H1 (cell line): ENCODE measurements around the gene C12orf76. TPM values are rescaled to one million over a fixed set of nuclear protein-coding genes. Genes with fewer than 3 reads are reported as not detected.

Experiments
- JUN ChIP-seq: IDR thresholded peaks from 2 replicates; pipeline ENCODE4 v1.6.1; 2011; ENCODE audit warnings: low read depth, mild to moderate bottlenecking, improper control_type of control experiment, low read length
- PHF8 ChIP-seq: fragments of 200-600 bp; sonication (generic); conservative IDR thresholded peaks from 2 replicates; pipeline ENCODE4 v1.7.1; 2012; ENCODE audit warnings: low read depth, mild to moderate bottlenecking, inconsistent platforms, low read length, moderate library complexity
- polyA plus RNA-seq, 7 experiments: library from polyadenylated mRNA; depleted of rRNA in 3 of 7; stranded (reverse) in 5 of 7; unstranded in 2 of 7; fragments of >200 nt in 5 of 7; fragments of 200-250 nt in 2 of 7; gene quantifications; 1 replicate in 5 of 7; 2 replicates in 1 of 7; 4 replicates in 1 of 7; pipeline versions ENCODE4 v1.2.1 to v1.2.3, GENCODE V29; 2011 to 2013; ENCODE audit warnings: missing spikeins in 2 of 7, mixed read lengths in 2 of 7
- total RNA-seq: library from RNA; stranded (reverse); fragmentation: NEBNext Ultra II Directional; extraction: Animal tissue kit (Norgen Biotek cat#: 25700); gene quantifications from 2 replicates; pipeline ENCODE4 v1.2.1, GENCODE V29; 2021
- TF ChIP-seq, protein P1 (sequence below): fragments of 300-600 bp; sonication (generic); IDR thresholded peaks from 2 replicates; pipeline ENCODE4 v1.7.1; 2012; ENCODE audit warnings: low read length, moderate library complexity, mild to moderate bottlenecking, inconsistent platforms; ENCODE audit not compliant: insufficient replicate concordance

The C12orf76 gene
- total and polyA plus RNA-seq, 2 of the 8 experiments (the other 6 are each of a cell fraction or from before 2014, with no cell fraction given), result 14.4 to 18.6 TPM

DNA sequence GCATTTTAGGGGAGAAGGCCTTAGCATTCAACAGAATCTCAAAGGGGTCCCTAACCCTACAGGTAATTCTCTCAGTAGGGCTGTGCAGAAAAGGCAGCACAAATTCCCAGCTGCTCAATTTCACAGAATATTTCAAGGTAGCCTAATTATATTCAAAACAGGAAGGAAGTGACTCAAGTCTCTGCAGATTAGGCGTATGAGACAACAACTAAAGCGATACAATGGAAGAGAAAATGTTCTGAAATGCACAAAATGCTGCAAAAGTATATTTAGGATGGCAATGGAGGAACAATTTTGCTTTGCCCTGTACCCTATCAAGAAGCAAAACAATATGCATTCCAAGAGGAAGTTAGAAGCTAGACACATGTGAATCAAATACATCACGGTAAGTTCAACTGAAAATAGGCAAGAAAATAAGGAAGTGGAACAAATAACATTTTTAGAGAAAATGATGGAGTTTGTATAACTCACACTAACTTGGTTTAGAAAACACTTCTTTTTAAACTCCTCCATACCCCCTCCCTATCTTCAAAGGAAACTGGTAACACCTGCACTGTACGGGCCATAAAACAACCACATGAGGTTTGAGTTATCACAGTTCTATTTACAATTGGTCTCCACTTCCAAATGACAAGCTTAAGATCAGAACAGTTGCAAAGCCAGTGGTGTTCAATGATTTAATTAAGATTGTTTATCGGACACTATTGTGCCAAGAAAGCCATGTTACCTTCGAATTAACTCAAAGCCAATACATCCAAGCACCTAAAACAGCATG is 53.7 kb downstream of the C12orf76 start (continued):
- TF ChIP-seq, protein P1, sequence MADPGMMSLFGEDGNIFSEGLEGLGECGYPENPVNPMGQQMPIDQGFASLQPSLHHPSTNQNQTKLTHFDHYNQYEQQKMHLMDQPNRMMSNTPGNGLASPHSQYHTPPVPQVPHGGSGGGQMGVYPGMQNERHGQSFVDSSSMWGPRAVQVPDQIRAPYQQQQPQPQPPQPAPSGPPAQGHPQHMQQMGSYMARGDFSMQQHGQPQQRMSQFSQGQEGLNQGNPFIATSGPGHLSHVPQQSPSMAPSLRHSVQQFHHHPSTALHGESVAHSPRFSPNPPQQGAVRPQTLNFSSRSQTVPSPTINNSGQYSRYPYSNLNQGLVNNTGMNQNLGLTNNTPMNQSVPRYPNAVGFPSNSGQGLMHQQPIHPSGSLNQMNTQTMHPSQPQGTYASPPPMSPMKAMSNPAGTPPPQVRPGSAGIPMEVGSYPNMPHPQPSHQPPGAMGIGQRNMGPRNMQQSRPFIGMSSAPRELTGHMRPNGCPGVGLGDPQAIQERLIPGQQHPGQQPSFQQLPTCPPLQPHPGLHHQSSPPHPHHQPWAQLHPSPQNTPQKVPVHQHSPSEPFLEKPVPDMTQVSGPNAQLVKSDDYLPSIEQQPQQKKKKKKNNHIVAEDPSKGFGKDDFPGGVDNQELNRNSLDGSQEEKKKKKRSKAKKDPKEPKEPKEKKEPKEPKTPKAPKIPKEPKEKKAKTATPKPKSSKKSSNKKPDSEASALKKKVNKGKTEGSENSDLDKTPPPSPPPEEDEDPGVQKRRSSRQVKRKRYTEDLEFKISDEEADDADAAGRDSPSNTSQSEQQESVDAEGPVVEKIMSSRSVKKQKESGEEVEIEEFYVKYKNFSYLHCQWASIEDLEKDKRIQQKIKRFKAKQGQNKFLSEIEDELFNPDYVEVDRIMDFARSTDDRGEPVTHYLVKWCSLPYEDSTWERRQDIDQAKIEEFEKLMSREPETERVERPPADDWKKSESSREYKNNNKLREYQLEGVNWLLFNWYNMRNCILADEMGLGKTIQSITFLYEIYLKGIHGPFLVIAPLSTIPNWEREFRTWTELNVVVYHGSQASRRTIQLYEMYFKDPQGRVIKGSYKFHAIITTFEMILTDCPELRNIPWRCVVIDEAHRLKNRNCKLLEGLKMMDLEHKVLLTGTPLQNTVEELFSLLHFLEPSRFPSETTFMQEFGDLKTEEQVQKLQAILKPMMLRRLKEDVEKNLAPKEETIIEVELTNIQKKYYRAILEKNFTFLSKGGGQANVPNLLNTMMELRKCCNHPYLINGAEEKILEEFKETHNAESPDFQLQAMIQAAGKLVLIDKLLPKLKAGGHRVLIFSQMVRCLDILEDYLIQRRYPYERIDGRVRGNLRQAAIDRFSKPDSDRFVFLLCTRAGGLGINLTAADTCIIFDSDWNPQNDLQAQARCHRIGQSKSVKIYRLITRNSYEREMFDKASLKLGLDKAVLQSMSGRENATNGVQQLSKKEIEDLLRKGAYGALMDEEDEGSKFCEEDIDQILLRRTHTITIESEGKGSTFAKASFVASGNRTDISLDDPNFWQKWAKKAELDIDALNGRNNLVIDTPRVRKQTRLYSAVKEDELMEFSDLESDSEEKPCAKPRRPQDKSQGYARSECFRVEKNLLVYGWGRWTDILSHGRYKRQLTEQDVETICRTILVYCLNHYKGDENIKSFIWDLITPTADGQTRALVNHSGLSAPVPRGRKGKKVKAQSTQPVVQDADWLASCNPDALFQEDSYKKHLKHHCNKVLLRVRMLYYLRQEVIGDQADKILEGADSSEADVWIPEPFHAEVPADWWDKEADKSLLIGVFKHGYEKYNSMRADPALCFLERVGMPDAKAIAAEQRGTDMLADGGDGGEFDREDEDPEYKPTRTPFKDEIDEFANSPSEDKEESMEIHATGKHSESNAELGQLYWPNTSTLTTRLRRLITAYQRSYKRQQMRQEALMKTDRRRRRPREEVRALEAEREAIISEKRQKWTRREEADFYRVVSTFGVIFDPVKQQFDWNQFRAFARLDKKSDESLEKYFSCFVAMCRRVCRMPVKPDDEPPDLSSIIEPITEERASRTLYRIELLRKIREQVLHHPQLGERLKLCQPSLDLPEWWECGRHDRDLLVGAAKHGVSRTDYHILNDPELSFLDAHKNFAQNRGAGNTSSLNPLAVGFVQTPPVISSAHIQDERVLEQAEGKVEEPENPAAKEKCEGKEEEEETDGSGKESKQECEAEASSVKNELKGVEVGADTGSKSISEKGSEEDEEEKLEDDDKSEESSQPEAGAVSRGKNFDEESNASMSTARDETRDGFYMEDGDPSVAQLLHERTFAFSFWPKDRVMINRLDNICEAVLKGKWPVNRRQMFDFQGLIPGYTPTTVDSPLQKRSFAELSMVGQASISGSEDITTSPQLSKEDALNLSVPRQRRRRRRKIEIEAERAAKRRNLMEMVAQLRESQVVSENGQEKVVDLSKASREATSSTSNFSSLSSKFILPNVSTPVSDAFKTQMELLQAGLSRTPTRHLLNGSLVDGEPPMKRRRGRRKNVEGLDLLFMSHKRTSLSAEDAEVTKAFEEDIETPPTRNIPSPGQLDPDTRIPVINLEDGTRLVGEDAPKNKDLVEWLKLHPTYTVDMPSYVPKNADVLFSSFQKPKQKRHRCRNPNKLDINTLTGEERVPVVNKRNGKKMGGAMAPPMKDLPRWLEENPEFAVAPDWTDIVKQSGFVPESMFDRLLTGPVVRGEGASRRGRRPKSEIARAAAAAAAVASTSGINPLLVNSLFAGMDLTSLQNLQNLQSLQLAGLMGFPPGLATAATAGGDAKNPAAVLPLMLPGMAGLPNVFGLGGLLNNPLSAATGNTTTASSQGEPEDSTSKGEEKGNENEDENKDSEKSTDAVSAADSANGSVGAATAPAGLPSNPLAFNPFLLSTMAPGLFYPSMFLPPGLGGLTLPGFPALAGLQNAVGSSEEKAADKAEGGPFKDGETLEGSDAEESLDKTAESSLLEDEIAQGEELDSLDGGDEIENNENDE, result no peak
- no peak for TF ChIP-seq PHF8
- TF ChIP-seq JUN, result no peak
